K562 treated with DMSO at 1 percent for 4 hours (cell line): ENCODE data around the gene SDHAF3. TPM values are rescaled to one million over a fixed set of nuclear protein-coding genes. Genes with fewer than 3 reads are reported as not detected.

Experiments used
- total RNA-seq: library from RNA; unstranded; fragments of 300-600 nt; gene quantifications from 2 replicates; pipeline ENCODE4 v1.2.3, GENCODE V29; 2022; ENCODE audit not compliant: insufficient read depth

The SDHAF3 gene
- total RNA-seq, result 50.9 and 56.0 TPM in 2 replicates

GRCh38 chr7:97117372-97118188 is at the start of gene SDHAF3:
TSS of gene SDHAF3 (plus strand) at chr7:97117698. CDS start at chr7:97117724, 26 bp downstream.

Other genes starting within 250 kb of the SDHAF3 start
- not detected in 2 replicates for gene DLX6, start 112.1 kb upstream of the SDHAF3 start, total RNA-seq
- not detected in 2 replicates for gene DLX5, start 92.9 kb upstream of the SDHAF3 start, total RNA-seq